AG10803 (cell line): Measurements from ENCODE around the gene HYDIN.

Source experiments
- DNase-seq: peaks from one replicate; pipeline ENCODE4 v3.0.0; 2010; ENCODE audit warnings: low read depth
- H3K4me3 ChIP-seq: 2 replicates; pipeline ENCODE4 v1.5.1; 2011; ENCODE audit warnings: mild to moderate bottlenecking, low read length, control low read depth
- CTCF ChIP-seq: conservative IDR thresholded peaks from 2 replicates; pipeline ENCODE4 v1.5.1; 2011; ENCODE audit warnings: mild to moderate bottlenecking, low read length, control low read depth, inconsistent platforms

The HYDIN gene

GRCh38 chr16:70781800-70782199 is 448.7 kb downstream of the HYDIN start:
- TF ChIP-seq CTCF = no peak
- no peak overlapping the region for H3K4me3 ChIP-seq
- DNase-seq = no peak

GRCh38 chr16:70780546-70780945 is 450.0 kb downstream of the HYDIN start:
- TF ChIP-seq CTCF = no peak
- DNase-seq = no peak
- H3K4me3 ChIP-seq = no peak overlapping the region

GRCh38 chr16:70779361-70779760 is 451.2 kb downstream of the HYDIN start:
- no peak overlapping the region for H3K4me3 ChIP-seq
- TF ChIP-seq CTCF = no peak
- DNase-seq = peak; percentile 62

GRCh38 chr16:70778901-70779309 is 451.6 kb downstream of the HYDIN start:
- H3K4me3 ChIP-seq = no peak overlapping the region
- no peak for TF ChIP-seq CTCF
- DNase-seq = peak; percentile 91

- H3K4me3 ChIP-seq = no peak overlapping the region
- peak; percentile 28 for DNase-seq
- no peak for TF ChIP-seq CTCF
These were observed 452.5 kb downstream of the HYDIN start for GRCh38 chr16:70777973-70778406.

- H3K4me3 ChIP-seq = no peak overlapping the region
- DNase-seq = no peak
- no peak for TF ChIP-seq CTCF
These were observed 453.0 kb downstream of the HYDIN start for GRCh38 chr16:70777496-70777895.

- no peak overlapping the region for H3K4me3 ChIP-seq
- no peak for DNase-seq
- TF ChIP-seq CTCF = no peak
These were observed 455.1 kb downstream of the HYDIN start for GRCh38 chr16:70775399-70775798.
